Measurements from ENCODE around the gene RNF169. TPM values are rescaled to one million over a fixed set of nuclear protein-coding genes. Genes with fewer than 3 reads are reported as not detected.

Gene RNF169
- 13.0 TPM in 2 replicates for total RNA-seq (2021)
- long read RNA-seq, partial matches to known transcripts, result 0 of 8 reads
- long read RNA-seq, other reads (novel, unspliced or antisense), result 8 of 8 reads

DNA sequence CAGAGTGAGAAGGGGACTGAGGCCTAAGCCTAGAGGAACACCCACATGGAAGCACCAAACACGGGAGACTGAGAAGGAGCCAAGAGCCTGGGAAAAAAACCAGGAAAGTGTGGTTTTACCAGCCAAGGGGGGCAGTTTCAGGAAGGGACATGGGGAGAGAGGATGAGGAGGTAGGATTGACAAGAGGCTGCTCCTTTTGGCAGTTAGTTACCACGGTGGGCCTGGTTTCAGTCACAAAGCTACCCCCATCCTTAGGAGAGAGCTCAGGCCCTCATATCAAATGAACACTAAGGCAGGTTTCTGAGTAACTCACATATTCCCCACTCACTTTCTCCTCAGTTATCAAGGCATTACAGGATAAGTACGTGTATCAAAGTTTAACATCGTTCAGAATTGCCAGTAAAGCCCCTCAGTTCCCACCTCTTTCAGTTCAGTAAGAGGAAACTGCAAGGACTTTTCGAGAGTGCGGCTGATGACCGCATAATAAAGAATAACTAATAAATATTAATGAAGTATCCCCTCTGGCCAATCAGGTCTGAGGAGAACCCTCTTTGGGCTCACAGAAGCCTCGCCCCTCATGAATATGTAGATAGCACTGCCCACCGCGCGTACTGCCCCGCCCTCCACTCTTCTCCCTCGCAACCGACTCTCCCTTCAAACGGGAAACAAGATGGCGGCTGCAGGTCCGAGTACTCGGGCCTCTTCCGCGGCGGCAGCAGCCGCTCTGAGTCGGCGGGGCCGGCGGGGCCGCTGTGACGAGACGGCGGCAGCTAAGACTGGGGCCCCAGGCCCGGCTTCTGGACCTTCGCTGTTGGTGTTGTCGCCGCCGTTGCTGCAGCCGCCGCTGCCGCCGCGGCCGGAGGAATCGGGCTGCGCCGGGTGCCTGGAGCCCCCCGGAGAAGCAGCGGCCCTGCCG, at the start of gene RNF169:
Gene RNF169 (plus strand): TSS at position 639 of the 916 bp plus-strand sequence. CDS start 32 bp downstream, at position 671.
- peak; percentile 95 for DNase-seq
- Histone ChIP-seq H3K4me1 (ENCODE audit: insufficient read depth, low read length) (0 out of 2 replicates have a peak, but pooled peaks cover 3% of the 10 kb centered on the region), H2BK15ac (ENCODE audit: low read depth, low read length) (no peak within 1 kb of the TSS)

More for the DNA sequence above, at the start of gene RNF169:
- H4K91ac ChIP-seq (ENCODE audit: insufficient read length, low read depth, low read length), result no peak within 1 kb of the TSS
- H3K23me2 ChIP-seq (ENCODE audit: insufficient read length, low read depth, low read length, poor library complexity, severe bottlenecking), result peaks cover 5% of the 10 kb centered on the region
- peaks cover 8% of the 10 kb centered on the region; the same call in 1 of the 2 replicates for H3K79me2 ChIP-seq (ENCODE audit: insufficient read depth, low read length)
- WGBS (ENCODE audit: extremely low coverage, insufficient read length, low lambda C conversion rate), result no CpG with 5 or more reads among the region's 47 CpGs
- peak within 1 kb of the TSS; percentile 72 for H3K9ac ChIP-seq (ENCODE audit: extremely low read depth, insufficient read length, low read length)
- H3K4ac ChIP-seq (ENCODE audit: low read depth, low read length), result no peak within 1 kb of the TSS
- H2AK5ac ChIP-seq (ENCODE audit: insufficient read length, low read length), result no peak within 1 kb of the TSS
- no peak within 1 kb of the TSS for H2BK5ac ChIP-seq (ENCODE audit: insufficient read length, low read length)
- H3K23ac ChIP-seq (ENCODE audit: insufficient read length, low read depth, low read length), result no peak within 1 kb of the TSS
- TF ChIP-seq, protein P1, sequence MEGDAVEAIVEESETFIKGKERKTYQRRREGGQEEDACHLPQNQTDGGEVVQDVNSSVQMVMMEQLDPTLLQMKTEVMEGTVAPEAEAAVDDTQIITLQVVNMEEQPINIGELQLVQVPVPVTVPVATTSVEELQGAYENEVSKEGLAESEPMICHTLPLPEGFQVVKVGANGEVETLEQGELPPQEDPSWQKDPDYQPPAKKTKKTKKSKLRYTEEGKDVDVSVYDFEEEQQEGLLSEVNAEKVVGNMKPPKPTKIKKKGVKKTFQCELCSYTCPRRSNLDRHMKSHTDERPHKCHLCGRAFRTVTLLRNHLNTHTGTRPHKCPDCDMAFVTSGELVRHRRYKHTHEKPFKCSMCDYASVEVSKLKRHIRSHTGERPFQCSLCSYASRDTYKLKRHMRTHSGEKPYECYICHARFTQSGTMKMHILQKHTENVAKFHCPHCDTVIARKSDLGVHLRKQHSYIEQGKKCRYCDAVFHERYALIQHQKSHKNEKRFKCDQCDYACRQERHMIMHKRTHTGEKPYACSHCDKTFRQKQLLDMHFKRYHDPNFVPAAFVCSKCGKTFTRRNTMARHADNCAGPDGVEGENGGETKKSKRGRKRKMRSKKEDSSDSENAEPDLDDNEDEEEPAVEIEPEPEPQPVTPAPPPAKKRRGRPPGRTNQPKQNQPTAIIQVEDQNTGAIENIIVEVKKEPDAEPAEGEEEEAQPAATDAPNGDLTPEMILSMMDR (conservative IDR thresholded peaks at IDR 0.05), result no peak
- no peaks in the 10 kb centered on the region for H4K20me1 ChIP-seq (ENCODE audit: control insufficient read depth, insufficient read depth, insufficient read length)
- H2BK12ac ChIP-seq (ENCODE audit: insufficient read length, low read depth, low read length), result no peak within 1 kb of the TSS
- H2BK20ac ChIP-seq (ENCODE audit: low read depth, low read length, poor library complexity, severe bottlenecking), result no peak within 1 kb of the TSS
- no peaks in the 10 kb centered on the region for H3K79me1 ChIP-seq (ENCODE audit: insufficient read depth, low read depth, low read length, poor library complexity, severe bottlenecking)
- H2BK120ac ChIP-seq (ENCODE audit: low read depth, low read length, poor library complexity, severe bottlenecking), result no peak within 1 kb of the TSS
- H3K9me3 ChIP-seq (ENCODE audit: control insufficient read depth, low read depth, low read length), result no peaks in the 10 kb centered on the region
- H2AFZ ChIP-seq (ENCODE audit: low read length), result no peak within 1 kb of the TSS
- Mint-ChIP-seq H3K27me3 (ENCODE audit: low read depth) (peaks cover 9% of the 10 kb centered on the region; the same call in 1 of the 2 replicates), H3K4me3 (peak within 1 kb of the TSS; percentile 75 to 92), H3K4me1 (peaks cover 20 to 28% of the 10 kb centered on the region in 2 experiments), H3K27ac (peak within 1 kb of the TSS; percentile 74 to 90 (median 80); a peak in 6 of 7 replicates), H3K36me3 (ENCODE audit: insufficient read depth in 1 of 3, low read depth in 3 of 3) (peaks cover 0 to 3% (median 0%) of the 10 kb centered on the region in 3 experiments; a peak in 3 of 7 replicates), H3K9me3 (peaks cover 0 to 2% of the 10 kb centered on the region in 2 experiments; a peak in 2 of 5 replicates)
- peak within 1 kb of the TSS; percentile 91 for H3K14ac ChIP-seq (ENCODE audit: insufficient read depth, low read length)
- no peak within 1 kb of the TSS for H4K5ac ChIP-seq (ENCODE audit: insufficient read length, low read depth, low read length)
- H3K18ac ChIP-seq (ENCODE audit: insufficient read length, low read depth, low read length), result peak within 1 kb of the TSS; percentile 66
- H3K27ac ChIP-seq (ENCODE audit: insufficient read length, low read depth, low read length), result no peak within 1 kb of the TSS
- no peak within 1 kb of the TSS for H3K56ac ChIP-seq (ENCODE audit: insufficient read length, low read depth, low read length)
- H3K27me3 ChIP-seq (ENCODE audit: insufficient read depth, low read length), result no peaks in the 10 kb centered on the region
- H3K4me2 ChIP-seq (ENCODE audit: insufficient read depth, insufficient read length, low read length), result peak within 1 kb of the TSS; percentile 81
- H4K8ac ChIP-seq (replicated peaks; ENCODE audit: insufficient read length, low read depth, low read length), result no peak within 1 kb of the TSS
- no peak within 1 kb of the TSS for H3T11ph ChIP-seq (ENCODE audit: low read length)

Measured in H9 (cell line).